GM23338 (cell line): ENCODE measurements around the gene DPYSL3. TPM values are rescaled to one million over a fixed set of nuclear protein-coding genes. Genes with fewer than 3 reads are reported as not detected.

ENCODE experiments used
- ATAC-seq: fragments of 200-7000 bp; cut with Tn5 transposase; 3 replicates; pipeline ENCODE4 v1.9.1; 2020
- DNase-seq: peaks from one replicate; pipeline ENCODE4 v3.0.0-alpha.2; 2015; ENCODE audit warnings: low spot score
- H2AFZ ChIP-seq: fragments of 200-600 bp; sonication (generic); 2 replicates; pipeline ENCODE4 v1.8.0; 2016; ENCODE audit warnings: antibody characterized with exemption, mild to moderate bottlenecking, moderate library complexity
- H3F3A ChIP-seq: fragments of 200-600 bp; sonication (generic); replicated peaks from 2 replicates; pipeline ENCODE4 v1.8.0; 2017; ENCODE audit warnings: antibody characterized with exemption, mixed run types, low read depth
- H3K27ac ChIP-seq: fragments of 200-600 bp; sonication (generic); 2 replicates; pipeline ENCODE4 v1.6.1; 2016; ENCODE audit warnings: low read depth
- H3K27me3 ChIP-seq: fragments of 200-600 bp; sonication (generic); 2 replicates; pipeline ENCODE4 v1.8.0; 2016; ENCODE audit warnings: mild to moderate bottlenecking, mixed run types, moderate library complexity; ENCODE audit not compliant: insufficient read depth
- H3K36me3 ChIP-seq: fragments of 200-600 bp; sonication (generic); 2 replicates; pipeline ENCODE4 v1.8.0; 2016; ENCODE audit warnings: mild to moderate bottlenecking; ENCODE audit not compliant: insufficient read depth
- H3K4me1 ChIP-seq: fragments of 200-600 bp; sonication (generic); 2 replicates; pipeline ENCODE4 v1.8.0; 2016; ENCODE audit warnings: mild to moderate bottlenecking, moderate library complexity; ENCODE audit not compliant: insufficient read depth
- H3K4me2 ChIP-seq: fragments of 200-600 bp; sonication (generic); 2 replicates; pipeline ENCODE4 v1.7.1; 2017; ENCODE audit warnings: mixed run types
- H3K4me3 ChIP-seq: fragments of 200-600 bp; sonication (generic); 2 replicates; pipeline ENCODE4 v1.6.1; 2016; ENCODE audit warnings: mixed run types
- H3K79me2 ChIP-seq: fragments of 200-600 bp; sonication (generic); replicated peaks from 2 replicates; pipeline ENCODE4 v1.8.0; 2017; ENCODE audit warnings: mild to moderate bottlenecking; ENCODE audit not compliant: insufficient read depth
- H3K9me2 ChIP-seq: fragments of 200-600 bp; sonication (generic); 2 replicates; pipeline ENCODE4 v1.8.0; 2017; ENCODE audit not compliant: insufficient read depth
- H4K20me1 ChIP-seq: fragments of 200-600 bp; sonication (generic); replicated peaks from 2 replicates; pipeline ENCODE4 v1.8.0; 2017; ENCODE audit warnings: mild to moderate bottlenecking; ENCODE audit not compliant: insufficient read depth
- H3K27ac Mint-ChIP-seq: 2 replicates; pipeline ENCODE4 v1.8.0; 2020; ENCODE audit warnings: inconsistent platforms, mild to moderate bottlenecking, moderate library complexity, mixed read lengths
- H3K27me3 Mint-ChIP-seq: 3 replicates; pipeline ENCODE4 v1.8.0; 2022; ENCODE audit warnings: low read depth, mild to moderate bottlenecking, moderate library complexity, mixed read lengths, inconsistent platforms; ENCODE audit not compliant: insufficient read depth, poor library complexity
- H3K36me3 Mint-ChIP-seq: 3 replicates; pipeline ENCODE4 v1.8.0; 2021; ENCODE audit warnings: low read depth, mild to moderate bottlenecking, inconsistent platforms, moderate library complexity, mixed read lengths
- H3K4me1 Mint-ChIP-seq: 3 replicates; pipeline ENCODE4 v1.8.0; 2020; ENCODE audit warnings: mild to moderate bottlenecking, inconsistent platforms, mixed read lengths
- H3K4me3 Mint-ChIP-seq: 3 replicates; pipeline ENCODE4 v1.8.0; 2021; ENCODE audit warnings: moderate library complexity, mild to moderate bottlenecking, inconsistent platforms, mixed read lengths
- H3K9me3 Mint-ChIP-seq: 3 replicates; pipeline ENCODE4 v1.8.0; 2020; ENCODE audit warnings: moderate library complexity, mild to moderate bottlenecking, inconsistent platforms, mixed read lengths
- CREB1 ChIP-seq: fragments of 250-450 bp; sonication (Bioruptor Pico); IDR thresholded peaks from 2 replicates; pipeline ENCODE4 v1.5.0; 2020; ENCODE audit warnings: low read depth, mild to moderate bottlenecking, moderate library complexity
- EZH2 ChIP-seq: fragments of 200-600 bp; sonication (generic); IDR thresholded peaks from one replicate; pipeline ENCODE4 v1.8.0; 2017; ENCODE audit warnings: antibody characterized with exemption, mild to moderate bottlenecking, low read depth; ENCODE audit not compliant: unreplicated experiment
- EZH2phosphoT487 ChIP-seq: fragments of 200-600 bp; sonication (generic); IDR thresholded peaks from one replicate; pipeline ENCODE4 v1.8.1; 2018; ENCODE audit warnings: antibody characterized with exemption; ENCODE audit not compliant: unreplicated experiment
- NANOG ChIP-seq: IDR thresholded peaks from 2 replicates; pipeline ENCODE4 v1.6.1; 2016; ENCODE audit warnings: antibody characterized with exemption, borderline replicate concordance
- POLR2AphosphoS5 ChIP-seq: IDR thresholded peaks from 2 replicates; pipeline ENCODE4 v1.6.1; 2016; ENCODE audit warnings: antibody characterized with exemption, low read depth
- STAT1 ChIP-seq: IDR thresholded peaks from one replicate; pipeline ENCODE4 v1.6.1; 2016; ENCODE audit warnings: antibody characterized with exemption; ENCODE audit not compliant: unreplicated experiment
- ZNF114 ChIP-seq: fragments of 250-450 bp; sonication (Bioruptor Pico); IDR thresholded peaks from 2 replicates; pipeline ENCODE4 v1.5.0; 2020; ENCODE audit warnings: mild to moderate bottlenecking, moderate library complexity
- ZNF331 ChIP-seq: fragments of 250-450 bp; sonication (Bioruptor Pico); IDR thresholded peaks from 2 replicates; pipeline ENCODE4 v1.5.0; 2020; ENCODE audit warnings: low read depth, mild to moderate bottlenecking, moderate library complexity
- polyA plus RNA-seq: library from polyadenylated mRNA; unstranded; fragments of >200 nt; fragmentation: Nextera tagmentation; extraction: Ambion mirVana; gene quantifications from 2 replicates; pipeline ENCODE4 v1.2.1, GENCODE V29; 2016
- total RNA-seq: library from RNA; depleted of rRNA; stranded (reverse); fragments of >200 nt; shearing (Covaris generic); gene quantifications from 2 replicates; pipeline ENCODE4 v1.2.3, GENCODE V29; 2014
- TF ChIP-seq, protein P1 (sequence below): IDR thresholded peaks from 2 replicates; pipeline ENCODE4 v1.6.1; 2016; ENCODE audit warnings: antibody characterized with exemption
- TF ChIP-seq, protein P2 (sequence below): IDR thresholded peaks from one replicate; pipeline ENCODE4 v1.6.1; 2018; ENCODE audit warnings: antibody characterized with exemption; ENCODE audit not compliant: unreplicated experiment
- TF ChIP-seq, protein P3 (sequence below), 2 experiments: fragments of 200-600 bp in 1 of 2; sonication (generic) in 1 of 2; conservative IDR thresholded peaks; 2 replicates each; pipeline versions ENCODE4 v1.5.1 to v1.6.1; 2016 to 2017; ENCODE audit warnings: antibody characterized with exemption in 2 of 2, low read depth in 2 of 2, mild to moderate bottlenecking in 2 of 2, moderate library complexity in 1 of 2

The DPYSL3 gene
- total and polyA plus RNA-seq, 2 experiments from 2014 or later = 97.6 to 455 TPM

DNA sequence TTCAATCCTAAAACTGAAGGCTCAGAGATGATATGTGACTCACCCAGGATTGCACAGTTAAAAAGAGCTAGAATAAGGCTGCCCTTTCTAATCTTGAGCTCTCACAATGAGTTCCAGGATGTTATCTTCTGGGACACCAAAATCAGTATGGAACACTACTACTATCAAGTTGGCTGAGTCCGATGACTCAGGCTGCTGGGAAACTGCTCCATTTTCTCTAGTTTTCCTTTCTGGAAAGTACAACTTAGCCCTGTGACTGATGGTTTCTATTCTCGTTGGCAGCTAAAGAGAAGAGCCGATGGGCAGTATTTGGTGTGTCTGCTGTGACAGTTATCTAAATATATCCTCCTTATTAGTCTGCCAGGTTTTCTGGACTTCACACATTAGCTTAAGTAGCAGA is 37.9 kb upstream of the DPYSL3 start (continued):
- TF ChIP-seq, protein P1, sequence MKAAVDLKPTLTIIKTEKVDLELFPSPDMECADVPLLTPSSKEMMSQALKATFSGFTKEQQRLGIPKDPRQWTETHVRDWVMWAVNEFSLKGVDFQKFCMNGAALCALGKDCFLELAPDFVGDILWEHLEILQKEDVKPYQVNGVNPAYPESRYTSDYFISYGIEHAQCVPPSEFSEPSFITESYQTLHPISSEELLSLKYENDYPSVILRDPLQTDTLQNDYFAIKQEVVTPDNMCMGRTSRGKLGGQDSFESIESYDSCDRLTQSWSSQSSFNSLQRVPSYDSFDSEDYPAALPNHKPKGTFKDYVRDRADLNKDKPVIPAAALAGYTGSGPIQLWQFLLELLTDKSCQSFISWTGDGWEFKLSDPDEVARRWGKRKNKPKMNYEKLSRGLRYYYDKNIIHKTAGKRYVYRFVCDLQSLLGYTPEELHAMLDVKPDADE = no peak
- TF ChIP-seq, protein P2, sequence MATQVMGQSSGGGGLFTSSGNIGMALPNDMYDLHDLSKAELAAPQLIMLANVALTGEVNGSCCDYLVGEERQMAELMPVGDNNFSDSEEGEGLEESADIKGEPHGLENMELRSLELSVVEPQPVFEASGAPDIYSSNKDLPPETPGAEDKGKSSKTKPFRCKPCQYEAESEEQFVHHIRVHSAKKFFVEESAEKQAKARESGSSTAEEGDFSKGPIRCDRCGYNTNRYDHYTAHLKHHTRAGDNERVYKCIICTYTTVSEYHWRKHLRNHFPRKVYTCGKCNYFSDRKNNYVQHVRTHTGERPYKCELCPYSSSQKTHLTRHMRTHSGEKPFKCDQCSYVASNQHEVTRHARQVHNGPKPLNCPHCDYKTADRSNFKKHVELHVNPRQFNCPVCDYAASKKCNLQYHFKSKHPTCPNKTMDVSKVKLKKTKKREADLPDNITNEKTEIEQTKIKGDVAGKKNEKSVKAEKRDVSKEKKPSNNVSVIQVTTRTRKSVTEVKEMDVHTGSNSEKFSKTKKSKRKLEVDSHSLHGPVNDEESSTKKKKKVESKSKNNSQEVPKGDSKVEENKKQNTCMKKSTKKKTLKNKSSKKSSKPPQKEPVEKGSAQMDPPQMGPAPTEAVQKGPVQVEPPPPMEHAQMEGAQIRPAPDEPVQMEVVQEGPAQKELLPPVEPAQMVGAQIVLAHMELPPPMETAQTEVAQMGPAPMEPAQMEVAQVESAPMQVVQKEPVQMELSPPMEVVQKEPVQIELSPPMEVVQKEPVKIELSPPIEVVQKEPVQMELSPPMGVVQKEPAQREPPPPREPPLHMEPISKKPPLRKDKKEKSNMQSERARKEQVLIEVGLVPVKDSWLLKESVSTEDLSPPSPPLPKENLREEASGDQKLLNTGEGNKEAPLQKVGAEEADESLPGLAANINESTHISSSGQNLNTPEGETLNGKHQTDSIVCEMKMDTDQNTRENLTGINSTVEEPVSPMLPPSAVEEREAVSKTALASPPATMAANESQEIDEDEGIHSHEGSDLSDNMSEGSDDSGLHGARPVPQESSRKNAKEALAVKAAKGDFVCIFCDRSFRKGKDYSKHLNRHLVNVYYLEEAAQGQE = no peak

DNA sequence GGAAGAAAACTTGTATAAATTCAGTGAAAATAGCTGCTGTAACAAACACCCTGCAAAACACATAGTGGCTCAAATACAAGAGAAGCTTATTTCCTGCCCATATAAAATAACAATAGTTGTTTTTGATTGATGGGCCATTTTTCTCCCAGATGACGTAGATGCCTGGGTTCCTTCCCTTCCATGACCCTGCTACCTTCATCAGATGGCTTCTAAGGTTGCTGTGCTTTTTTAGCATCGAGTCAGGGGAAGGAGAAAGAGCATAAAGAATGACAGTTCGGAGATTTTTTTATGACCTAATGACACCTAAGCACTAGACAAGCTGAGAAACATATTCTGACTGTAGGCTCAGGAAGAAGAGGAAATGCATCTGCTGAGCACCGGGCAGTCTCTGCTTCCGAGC is 34.7 kb upstream of the DPYSL3 start:
- H3K4me3 Mint-ChIP-seq = no peak overlapping the region

DNA sequence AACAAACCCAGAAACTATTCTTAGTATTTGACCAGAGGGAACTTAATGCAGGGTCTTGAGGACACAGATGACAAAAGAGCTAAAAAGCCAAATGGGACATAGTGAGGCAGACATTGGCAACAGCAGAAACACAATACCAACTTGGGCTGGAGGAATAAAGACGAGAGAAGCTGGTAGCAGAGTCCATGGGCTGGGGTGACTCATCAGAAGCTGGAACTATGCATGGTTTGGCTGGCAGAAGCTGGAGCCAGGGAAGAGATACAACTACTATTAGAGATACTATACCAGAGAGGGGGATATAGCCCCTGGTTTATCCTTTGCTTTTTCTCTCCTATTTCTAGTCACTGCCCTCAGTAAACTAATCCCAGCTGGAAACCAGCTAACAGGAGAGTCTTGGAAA is 29.2 kb upstream of the DPYSL3 start:
- H2AFZ ChIP-seq = no peak overlapping the region
- H3K4me1 ChIP-seq = no peaks in the 10 kb centered on the region
- H3K4me3 ChIP-seq = no peak overlapping the region
- no peaks in the 10 kb centered on the region for H3K36me3 ChIP-seq
- no peaks in the 10 kb centered on the region for H3K79me2 ChIP-seq
- Mint-ChIP-seq H3K4me1 (no peaks in the 10 kb centered on the region), H3K9me3 (no peaks in the 10 kb centered on the region; the same call in 2 of the 3 replicates), H3K4me3 (no peak overlapping the region), H3K27ac (no peak overlapping the region), H3K27me3 (no peaks in the 10 kb centered on the region), H3K36me3 (no peaks in the 10 kb centered on the region)
- no peak for ATAC-seq
- no peaks in the 10 kb centered on the region for H3K9me2 ChIP-seq
- H4K20me1 ChIP-seq = no peaks in the 10 kb centered on the region
- no peak for DNase-seq
- H3K4me2 ChIP-seq = no peak overlapping the region
- H3K27ac ChIP-seq = no peak overlapping the region
- no peaks in the 10 kb centered on the region for H3F3A ChIP-seq
- H3K27me3 ChIP-seq = no peaks in the 10 kb centered on the region
- TF ChIP-seq POLR2AphosphoS5 (no peak), ZNF331 (CRISPR knock-in tag) (no peak), NANOG (no peak), CREB1 (CRISPR knock-in tag) (no peak), EZH2phosphoT487 (no peak), EZH2 (no peak), ZNF114 (CRISPR knock-in tag) (no peak)
- TF ChIP-seq, protein P1 = no peak
- TF ChIP-seq, protein P3, sequence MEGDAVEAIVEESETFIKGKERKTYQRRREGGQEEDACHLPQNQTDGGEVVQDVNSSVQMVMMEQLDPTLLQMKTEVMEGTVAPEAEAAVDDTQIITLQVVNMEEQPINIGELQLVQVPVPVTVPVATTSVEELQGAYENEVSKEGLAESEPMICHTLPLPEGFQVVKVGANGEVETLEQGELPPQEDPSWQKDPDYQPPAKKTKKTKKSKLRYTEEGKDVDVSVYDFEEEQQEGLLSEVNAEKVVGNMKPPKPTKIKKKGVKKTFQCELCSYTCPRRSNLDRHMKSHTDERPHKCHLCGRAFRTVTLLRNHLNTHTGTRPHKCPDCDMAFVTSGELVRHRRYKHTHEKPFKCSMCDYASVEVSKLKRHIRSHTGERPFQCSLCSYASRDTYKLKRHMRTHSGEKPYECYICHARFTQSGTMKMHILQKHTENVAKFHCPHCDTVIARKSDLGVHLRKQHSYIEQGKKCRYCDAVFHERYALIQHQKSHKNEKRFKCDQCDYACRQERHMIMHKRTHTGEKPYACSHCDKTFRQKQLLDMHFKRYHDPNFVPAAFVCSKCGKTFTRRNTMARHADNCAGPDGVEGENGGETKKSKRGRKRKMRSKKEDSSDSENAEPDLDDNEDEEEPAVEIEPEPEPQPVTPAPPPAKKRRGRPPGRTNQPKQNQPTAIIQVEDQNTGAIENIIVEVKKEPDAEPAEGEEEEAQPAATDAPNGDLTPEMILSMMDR (conservative IDR thresholded peaks at IDR 0.05; ENCODE audit: low read depth in 2 of 2) = no peak
- TF ChIP-seq, protein P2 = no peak

More for the DNA sequence above, 34.7 kb upstream of the DPYSL3 start:
- 0 out of 2 replicates have a peak, but pooled peaks cover 4% of the 10 kb centered on the region for H3K9me2 ChIP-seq
- Mint-ChIP-seq H3K36me3 (no peaks in the 10 kb centered on the region), H3K4me1 (no peaks in the 10 kb centered on the region), H3K9me3 (no peaks in the 10 kb centered on the region), H3K27ac (no peak overlapping the region), H3K27me3 (no peaks in the 10 kb centered on the region)
- ATAC-seq (no peak), DNase-seq (no peak)
- no peaks in the 10 kb centered on the region for H3K27me3 ChIP-seq
- no peak overlapping the region for H3K27ac ChIP-seq
- peak overlapping the region; percentile 21; the same call in 1 of the 2 replicates for H2AFZ ChIP-seq
- no peaks in the 10 kb centered on the region for H3K36me3 ChIP-seq
- H3K4me2 ChIP-seq = no peak overlapping the region
- H4K20me1 ChIP-seq = no peaks in the 10 kb centered on the region
- H3K4me3 ChIP-seq = no peak overlapping the region
- no peaks in the 10 kb centered on the region for H3F3A ChIP-seq
- TF ChIP-seq POLR2AphosphoS5 (no peak), CREB1 (CRISPR knock-in tag) (no peak), STAT1 (no peak), ZNF331 (CRISPR knock-in tag) (no peak)
- no peaks in the 10 kb centered on the region for H3K4me1 ChIP-seq
- no peaks in the 10 kb centered on the region for H3K79me2 ChIP-seq
